CD4-positive, alpha-beta T cell (primary cell): Measurements from ENCODE around the gene IRAG1. TPM values are rescaled to one million over a fixed set of nuclear protein-coding genes. Genes with fewer than 3 reads are reported as not detected.

ENCODE experiments used
- ATAC-seq: fragments of 200-7000 bp; cut with Tn5 transposase; one replicate; pipeline ENCODE4 v1.10.0; 2022; ENCODE audit warnings: mild to moderate bottlenecking; ENCODE audit not compliant: poor library complexity
- CTCF ChIA-PET: fragments of 350-600 bp; sonication (Branson Sonifier 250); formaldehyde crosslinking; loops from one replicate; lab custom pipeline; 2021; ENCODE audit warnings: antibody characterized with exemption, inconsistent platforms; lab: Charles Lee
- POLR2A ChIA-PET: fragments of 350-600 bp; sonication (Branson Sonifier 250); formaldehyde crosslinking; loops from one replicate; lab custom pipeline; 2021; ENCODE audit warnings: antibody characterized with exemption, inconsistent platforms; lab: Charles Lee
- DNase-seq, 14 experiments: peaks; one replicate each; pipeline ENCODE4 v3.0.0-alpha.2; 2013 to 2020; ENCODE audit warnings: mixed read lengths in 2 of 14
- H3K27ac ChIP-seq, 2 donors: one replicate each; pipeline versions ENCODE4 v1.5.1 to v1.7.0; 2013; ENCODE audit warnings: low read length in 2 of 2, low read depth in 1 of 2, mild to moderate bottlenecking in 1 of 2
- H3K27me3 ChIP-seq, 2 experiments: 1 replicate in 1 of 2; 2 replicates in 1 of 2; pipeline versions ENCODE4 v1.6.1 to v1.7.0; 2013; ENCODE audit warnings: low read length in 2 of 2, control low read depth in 1 of 2, mild to moderate bottlenecking in 1 of 2, moderate library complexity in 1 of 2; ENCODE audit not compliant: insufficient read depth in 2 of 2, control insufficient read depth in 1 of 2
- H3K36me3 ChIP-seq: one replicate; pipeline ENCODE4 v1.6.1; 2013; ENCODE audit warnings: low read length, control low read depth; ENCODE audit not compliant: insufficient read depth
- H3K4me1 ChIP-seq: one replicate; pipeline ENCODE4 v1.6.1; 2013; ENCODE audit warnings: low read length, control low read depth; ENCODE audit not compliant: insufficient read depth
- H3K4me3 ChIP-seq: one replicate; pipeline ENCODE4 v1.5.1; 2013; ENCODE audit warnings: mild to moderate bottlenecking, low read length, moderate library complexity
- H3K9me3 ChIP-seq, 2 experiments: 1 replicate in 1 of 2; 2 replicates in 1 of 2; pipeline versions ENCODE4 v1.6.1 to v1.7.0; 2013; ENCODE audit warnings: low read length in 2 of 2, mild to moderate bottlenecking in 2 of 2, control low read depth in 1 of 2, moderate library complexity in 1 of 2; ENCODE audit not compliant: control insufficient read depth in 1 of 2, insufficient read depth in 1 of 2
- H3K27ac Mint-ChIP-seq: one replicate; pipeline ENCODE4 v1.8.0; 2020; ENCODE audit warnings: mixed read lengths
- H3K27me3 Mint-ChIP-seq: one replicate; pipeline ENCODE4 v1.8.0; 2021; ENCODE audit warnings: mixed read lengths
- H3K36me3 Mint-ChIP-seq: one replicate; pipeline ENCODE4 v1.8.0; 2021; ENCODE audit warnings: low read depth, mixed read lengths
- H3K4me1 Mint-ChIP-seq: one replicate; pipeline ENCODE4 v1.8.0; 2021; ENCODE audit warnings: low read depth, mixed read lengths
- H3K4me3 Mint-ChIP-seq: one replicate; pipeline ENCODE4 v1.8.0; 2020; ENCODE audit warnings: mild to moderate bottlenecking, mixed read lengths
- H3K9me3 Mint-ChIP-seq: one replicate; pipeline ENCODE4 v1.8.0; 2020; ENCODE audit warnings: mixed read lengths
- CTCF ChIP-seq: fragments of 200-600 bp; IDR thresholded peaks from one replicate; pipeline ENCODE4 v1.8.0; 2022; ENCODE audit warnings: antibody characterized with exemption, mild to moderate bottlenecking
- intact Hi-C, 2 experiments: fragments of 100-400 bp; cut with DNase I in 1 of 2; cut with micrococcal nuclease in 1 of 2; formaldehyde crosslinking; loops; one replicate each; pipeline versions ENCODE4 v1.15.1 to v1.9.0; 2023 to 2025; cut with DNase I, micrococcal nuclease
- total RNA-seq, 174 experiments: library from RNA in 2 of 174; stranded (reverse) in 2 of 174; gene quantifications; one replicate each; pipeline ENCODE4 v1.2.3 and lab custom pipeline; 2021 to 2026

The IRAG1 gene
- total RNA-seq, 2 experiments from 2014 or later: not detected

- H3K27me3 ChIP-seq: peaks cover 1 to 3% of the 10 kb centered on the region in 2 experiments
- H3K27me3 Mint-ChIP-seq: peaks cover 17% of the 10 kb centered on the region
- H3K9me3 ChIP-seq: no peaks in the 10 kb centered on the region
- ChIA-PET POLR2A (no interaction called here), CTCF (no interaction called here)
- no peak for DNase-seq
- H3K4me3 Mint-ChIP-seq: no peak overlapping the region
- no peak for ATAC-seq
- H3K27ac Mint-ChIP-seq: no peak overlapping the region
- no peak overlapping the region for H3K27ac ChIP-seq
- no peaks in the 10 kb centered on the region for H3K4me1 ChIP-seq
- no peak for TF ChIP-seq CTCF
- H3K36me3 ChIP-seq: no peaks in the 10 kb centered on the region
- intact Hi-C loops: no loop called here
- H3K4me3 ChIP-seq: no peak overlapping the region
- no peaks in the 10 kb centered on the region for H3K36me3 Mint-ChIP-seq
- H3K9me3 Mint-ChIP-seq: no peaks in the 10 kb centered on the region
- H3K4me1 Mint-ChIP-seq: no peaks in the 10 kb centered on the region
These were observed 24.1 kb downstream of the IRAG1 start for GRCh38 chr11:10669258-10670033.

- Mint-ChIP-seq H3K9me3 (no peaks in the 10 kb centered on the region), H3K4me3 (no peak overlapping the region), H3K27ac (no peak overlapping the region), H3K36me3 (no peaks in the 10 kb centered on the region), H3K4me1 (no peaks in the 10 kb centered on the region), H3K27me3 (peaks cover 6% of the 10 kb centered on the region)
- ATAC-seq (no peak), DNase-seq (no peak)
- Histone ChIP-seq H3K4me3 (no peak overlapping the region), H3K9me3 (no peaks in the 10 kb centered on the region), H3K27ac (no peak overlapping the region), H3K4me1 (no peaks in the 10 kb centered on the region), H3K36me3 (no peaks in the 10 kb centered on the region), H3K27me3 (no peaks in the 10 kb centered on the region)
- ChIA-PET POLR2A (no interaction called here), CTCF (no interaction called here)
- intact Hi-C loops: no loop called here
- TF ChIP-seq CTCF: no peak
These were observed 26.1 kb downstream of the IRAG1 start for GRCh38 chr11:10667521-10667885.

GRCh38 chr11:10666556-10667520 is 26.7 kb downstream of the IRAG1 start:
- ATAC-seq (no peak), DNase-seq (no peak)
- Mint-ChIP-seq H3K4me3 (no peak overlapping the region), H3K27me3 (peaks cover 6% of the 10 kb centered on the region), H3K4me1 (no peaks in the 10 kb centered on the region), H3K9me3 (no peaks in the 10 kb centered on the region), H3K27ac (no peak overlapping the region), H3K36me3 (no peaks in the 10 kb centered on the region)
- no peaks in the 10 kb centered on the region for H3K9me3 ChIP-seq
- no peaks in the 10 kb centered on the region for H3K4me1 ChIP-seq
- intact Hi-C loops: no loop called here
- CTCF ChIA-PET: no interaction called here
- H3K36me3 ChIP-seq: no peaks in the 10 kb centered on the region
- no peak overlapping the region for H3K4me3 ChIP-seq
- H3K27ac ChIP-seq: no peak overlapping the region
- POLR2A ChIA-PET: no interaction called here
- no peaks in the 10 kb centered on the region for H3K27me3 ChIP-seq
- TF ChIP-seq CTCF: no peak
